Fibroblast of the aortic adventitia (primary cell): Measurements from ENCODE around the gene FANK1. TPM values are rescaled to one million over a fixed set of nuclear protein-coding genes. Genes with fewer than 3 reads are reported as not detected.
A peak's percentile ranks its signal among the peaks of the same experiment; 100 is the strongest.

ENCODE experiments used
- DNase-seq: peaks from one replicate; pipeline ENCODE4 v3.0.0-alpha.2; 2010; ENCODE audit warnings: low read depth
- H3K4me3 ChIP-seq: 2 replicates; pipeline ENCODE4 v1.5.1; 2011; ENCODE audit warnings: low read depth, mild to moderate bottlenecking, control low read depth, low read length, moderate library complexity
- total RNA-seq: library from RNA; depleted of rRNA; stranded (reverse); fragments of >200 nt; gene quantifications from 2 replicates; pipeline ENCODE4 v1.2.3, GENCODE V29; 2012; ENCODE audit warnings: low replicate concordance
- TF ChIP-seq, protein P1 (sequence below): IDR thresholded peaks from 2 replicates; pipeline ENCODE4 v1.5.1; 2011; ENCODE audit warnings: mild to moderate bottlenecking, low read length, control low read depth, inconsistent platforms; ENCODE audit not compliant: insufficient read depth

The FANK1 gene
- total RNA-seq, 1 donor, result 2.3 TPM

DNA sequence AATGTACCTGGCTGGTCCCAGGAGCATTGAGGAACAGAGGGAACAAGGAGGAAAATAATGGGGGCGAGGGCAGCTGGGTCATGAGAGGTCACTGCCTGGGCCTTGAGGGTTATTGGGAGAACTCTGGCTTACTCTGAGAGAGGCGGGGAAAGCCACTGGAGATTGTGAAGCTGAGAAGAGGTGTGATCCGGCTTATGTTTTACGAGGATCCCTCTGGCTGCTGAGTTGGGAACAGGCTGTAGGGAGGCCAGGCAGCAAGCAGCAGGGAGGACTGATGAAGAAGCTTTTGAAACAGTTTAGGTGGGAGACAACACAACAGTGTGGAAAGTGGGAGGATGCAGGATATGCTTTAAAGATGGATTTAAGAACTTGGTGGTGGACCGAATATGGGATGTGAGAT is 87.3 kb downstream of the FANK1 start:
- TF ChIP-seq, protein P1, sequence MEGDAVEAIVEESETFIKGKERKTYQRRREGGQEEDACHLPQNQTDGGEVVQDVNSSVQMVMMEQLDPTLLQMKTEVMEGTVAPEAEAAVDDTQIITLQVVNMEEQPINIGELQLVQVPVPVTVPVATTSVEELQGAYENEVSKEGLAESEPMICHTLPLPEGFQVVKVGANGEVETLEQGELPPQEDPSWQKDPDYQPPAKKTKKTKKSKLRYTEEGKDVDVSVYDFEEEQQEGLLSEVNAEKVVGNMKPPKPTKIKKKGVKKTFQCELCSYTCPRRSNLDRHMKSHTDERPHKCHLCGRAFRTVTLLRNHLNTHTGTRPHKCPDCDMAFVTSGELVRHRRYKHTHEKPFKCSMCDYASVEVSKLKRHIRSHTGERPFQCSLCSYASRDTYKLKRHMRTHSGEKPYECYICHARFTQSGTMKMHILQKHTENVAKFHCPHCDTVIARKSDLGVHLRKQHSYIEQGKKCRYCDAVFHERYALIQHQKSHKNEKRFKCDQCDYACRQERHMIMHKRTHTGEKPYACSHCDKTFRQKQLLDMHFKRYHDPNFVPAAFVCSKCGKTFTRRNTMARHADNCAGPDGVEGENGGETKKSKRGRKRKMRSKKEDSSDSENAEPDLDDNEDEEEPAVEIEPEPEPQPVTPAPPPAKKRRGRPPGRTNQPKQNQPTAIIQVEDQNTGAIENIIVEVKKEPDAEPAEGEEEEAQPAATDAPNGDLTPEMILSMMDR, result no peak
- DNase-seq, result no peak
- H3K4me3 ChIP-seq, result no peak overlapping the region

DNA sequence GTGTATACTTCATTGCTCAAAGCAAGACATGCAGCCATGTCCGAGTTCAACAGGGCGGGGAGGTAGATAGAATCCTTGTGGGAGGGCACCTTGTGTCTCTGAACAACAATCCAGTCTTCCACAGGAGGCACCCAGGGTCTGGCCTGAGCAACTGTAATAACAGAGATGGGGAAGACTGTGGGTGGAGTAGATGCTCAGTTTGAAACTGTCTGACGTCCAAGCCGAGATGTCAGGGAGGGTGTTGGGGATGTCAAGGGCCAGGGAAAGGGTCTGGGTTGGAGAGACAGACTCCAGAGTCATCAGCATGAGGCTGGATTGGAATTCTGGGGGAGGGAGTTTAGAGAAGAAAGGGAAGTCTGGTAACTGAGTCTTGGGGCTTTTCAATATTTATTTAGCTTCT is 88.0 kb downstream of the FANK1 start:
- H3K4me3 ChIP-seq, result no peak overlapping the region
- DNase-seq, result no peak
- TF ChIP-seq, protein P1, result no peak

DNA sequence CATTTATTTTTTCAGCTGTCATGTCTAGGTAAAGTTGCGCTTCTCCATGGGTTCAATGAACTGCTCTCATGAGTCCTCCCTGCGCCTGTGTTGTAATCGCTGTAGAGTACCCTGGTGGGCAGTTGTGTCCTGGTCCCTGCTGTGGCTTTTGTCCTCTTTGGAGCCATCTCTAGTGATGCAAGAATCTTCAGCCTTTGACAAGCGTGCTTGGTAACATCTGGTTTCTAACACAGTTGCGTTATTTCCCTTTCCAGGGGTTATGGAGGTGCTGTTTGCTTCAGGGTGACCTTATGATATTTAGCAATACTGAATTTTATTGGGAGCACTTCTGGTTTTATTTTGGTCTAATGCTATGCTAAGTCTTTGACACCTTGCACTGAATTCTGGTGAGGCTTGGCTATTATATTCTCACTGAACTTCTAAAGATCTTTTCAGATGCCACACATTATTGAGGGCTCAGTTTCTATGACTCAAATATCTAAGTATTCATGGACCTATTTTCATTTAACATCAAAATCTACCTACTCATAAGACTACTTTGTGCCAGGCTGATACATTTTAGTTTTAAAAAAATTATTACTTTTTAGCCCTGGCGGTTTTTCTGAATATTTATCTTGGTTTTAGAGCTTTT is 88.6 kb downstream of the FANK1 start:
- no peak for DNase-seq
- TF ChIP-seq, protein P1, result no peak
- no peak overlapping the region for H3K4me3 ChIP-seq

DNA sequence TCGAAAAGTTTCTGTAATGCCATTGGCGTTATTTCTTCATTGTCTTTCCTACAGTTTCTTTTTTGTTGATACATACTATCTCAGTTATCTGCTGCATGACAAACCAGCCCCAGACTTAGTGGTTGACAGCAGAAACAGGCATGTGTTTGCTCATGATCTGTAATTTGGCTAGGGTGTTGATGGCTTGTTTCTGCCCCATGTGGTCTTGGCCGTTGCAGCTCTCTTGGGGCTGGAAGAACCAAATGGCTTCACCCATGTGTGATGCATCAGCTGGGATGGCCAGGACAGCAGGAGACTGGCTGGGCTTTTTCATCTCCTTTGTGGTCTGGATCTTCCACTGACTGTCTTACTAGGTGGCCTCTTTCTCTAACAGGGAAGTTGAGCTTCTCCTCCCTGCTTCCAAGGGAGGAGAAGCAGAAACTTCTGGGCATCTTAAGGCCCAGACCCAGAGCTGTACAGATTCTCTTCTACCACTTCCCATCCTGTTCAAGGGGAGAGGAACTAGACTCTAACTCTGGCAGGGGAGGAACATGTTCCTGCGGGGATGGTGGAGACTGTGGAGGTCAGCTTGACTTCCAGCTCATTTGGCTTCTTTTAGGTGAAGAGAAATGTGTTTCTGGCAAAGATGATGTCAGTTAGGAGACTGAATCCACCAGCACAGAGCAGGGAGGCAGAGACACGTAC is 89.3 kb downstream of the FANK1 start:
- DNase-seq, result peak; percentile 19
- H3K4me3 ChIP-seq, result no peak overlapping the region
- TF ChIP-seq, protein P1, result no peak

DNA sequence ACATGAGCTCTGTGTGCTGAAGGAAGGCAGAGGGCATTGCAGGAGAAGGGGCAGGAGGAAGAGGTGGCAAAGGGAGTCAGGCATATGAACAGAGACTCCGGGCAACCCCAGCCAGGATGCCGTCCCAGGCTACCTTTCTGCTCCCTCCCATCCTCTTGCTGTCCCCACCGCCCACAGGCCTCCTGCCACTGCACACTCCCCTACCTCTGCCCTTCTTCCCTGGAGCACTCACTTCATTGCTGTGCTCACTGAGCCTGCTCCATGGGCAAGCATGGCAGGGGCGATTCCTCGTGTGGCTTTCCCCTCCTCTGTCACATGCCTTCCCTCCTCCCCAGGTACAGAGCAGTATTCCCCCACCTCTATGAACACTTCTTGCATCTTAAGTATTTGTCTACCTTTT is 93.4 kb downstream of the FANK1 start:
- no peak overlapping the region for H3K4me3 ChIP-seq
- no peak for DNase-seq
- TF ChIP-seq, protein P1, result no peak

DNA sequence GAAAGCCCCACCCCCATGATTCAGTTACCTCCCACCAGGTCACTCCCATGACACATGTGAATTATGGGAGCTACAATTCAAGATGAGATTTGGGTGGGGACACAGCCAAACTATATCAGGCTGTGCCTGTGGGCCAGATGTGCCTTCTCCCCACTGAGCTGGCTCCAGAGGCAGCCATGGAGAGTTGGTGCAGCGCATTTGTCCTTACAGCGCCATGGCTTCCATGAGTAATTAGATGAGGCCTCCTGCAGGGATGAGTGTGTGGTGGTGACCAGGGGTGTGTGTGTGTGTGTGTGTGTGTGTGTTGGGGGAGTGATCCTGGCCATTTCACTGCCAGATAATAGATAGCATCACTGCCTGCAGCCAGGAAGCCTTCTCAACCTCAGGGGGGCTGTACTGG is 94.6 kb downstream of the FANK1 start:
- no peak for DNase-seq
- H3K4me3 ChIP-seq, result no peak overlapping the region
- TF ChIP-seq, protein P1, result no peak
